IMR-90 (cell line): ENCODE measurements around the gene NLE1. TPM values are rescaled to one million over a fixed set of nuclear protein-coding genes. Genes with fewer than 3 reads are reported as not detected.

Experiments
- ATAC-seq: fragments of 200-7000 bp; cut with Tn5 transposase; 2 replicates; pipeline ENCODE4 v1.9.1; 2020; ENCODE audit warnings: low read depth, mild to moderate bottlenecking, moderate library complexity
- BruUV-seq: library from RNA; stranded (reverse); fragments of 400-500 nt; replicated peaks from 2 replicates; lab custom pipeline; 2021; lab: Mats Ljungman, UMichigan
- CTCF ChIA-PET: fragments of 300-600 bp; formaldehyde crosslinking; extraction: SDS; loops from one replicate; lab custom pipeline; 2021; ENCODE audit warnings: antibody characterized with exemption; lab: Yijun Ruan, JAX
- POLR2A ChIA-PET: fragments of 300-600 bp; sonication (Branson Sonifier 250); formaldehyde crosslinking; loops from one replicate; lab custom pipeline; 2022; ENCODE audit warnings: antibody characterized with exemption; ENCODE audit not compliant: unreplicated experiment; lab: Charles Lee
- DNase-seq: peaks from one replicate; pipeline ENCODE4 v3.0.0; 2013
- H2AFZ ChIP-seq: replicated peaks from 2 replicates; pipeline ENCODE3; 2013; ENCODE audit warnings: low read length, mild to moderate bottlenecking; ENCODE audit not compliant: poor library complexity
- H2AK5ac ChIP-seq: 2 replicates; pipeline ENCODE4 v1.6.1; 2013; ENCODE audit warnings: low read depth, low read length, inconsistent platforms
- H2AK9ac ChIP-seq: replicated peaks from 2 replicates; pipeline ENCODE3; 2013; ENCODE audit warnings: mild to moderate bottlenecking, low read depth, low read length, moderate library complexity; ENCODE audit not compliant: poor library complexity
- H2BK120ac ChIP-seq: 2 replicates; pipeline ENCODE4 v1.6.1; 2013; ENCODE audit warnings: low read depth, low read length, inconsistent platforms
- H2BK15ac ChIP-seq: 3 replicates; pipeline ENCODE4 v1.6.1; 2013; ENCODE audit warnings: low read depth, low read length, inconsistent platforms
- H2BK20ac ChIP-seq: 2 replicates; pipeline ENCODE4 v1.6.1; 2013; ENCODE audit warnings: low read depth, mild to moderate bottlenecking, inconsistent platforms, low read length, moderate library complexity
- H2BK5ac ChIP-seq: 2 replicates; pipeline ENCODE4 v1.6.1; 2013; ENCODE audit warnings: mild to moderate bottlenecking, low read depth, low read length, inconsistent platforms; ENCODE audit not compliant: poor library complexity, severe bottlenecking
- H3K14ac ChIP-seq: replicated peaks from 2 replicates; pipeline ENCODE4 v1.6.1; 2013; ENCODE audit warnings: low read depth, low read length, inconsistent platforms
- H3K18ac ChIP-seq: 2 replicates; pipeline ENCODE4 v1.6.1; 2013; ENCODE audit warnings: low read depth, low read length, control low read depth
- H3K23ac ChIP-seq: 2 replicates; pipeline ENCODE4 v1.6.1; 2013; ENCODE audit warnings: low read depth, low read length, inconsistent platforms
- H3K27ac ChIP-seq: 2 replicates; pipeline ENCODE4 v1.5.1; 2013; ENCODE audit warnings: mild to moderate bottlenecking, control low read depth, low read length; ENCODE audit not compliant: insufficient read depth
- H3K27me3 ChIP-seq: 2 replicates; pipeline ENCODE4 v1.6.1; 2013; ENCODE audit warnings: low read length; ENCODE audit not compliant: control insufficient read depth, insufficient read depth
- H3K36me3 ChIP-seq: 2 replicates; pipeline ENCODE4 v1.6.1; 2013; ENCODE audit warnings: low read length, mixed read lengths; ENCODE audit not compliant: control insufficient read depth, insufficient read depth
- H3K4ac ChIP-seq: 2 replicates; pipeline ENCODE4 v1.6.1; 2013; ENCODE audit warnings: low read depth, low read length, inconsistent platforms
- H3K4me1 ChIP-seq: 2 replicates; pipeline ENCODE4 v1.6.1; 2013; ENCODE audit warnings: low read length, mixed read lengths; ENCODE audit not compliant: control insufficient read depth, insufficient read depth
- H3K4me2 ChIP-seq: 2 replicates; pipeline ENCODE4 v1.6.1; 2013; ENCODE audit warnings: low read depth, mild to moderate bottlenecking, control low read depth, low read length, moderate library complexity
- H3K4me3 ChIP-seq: 2 replicates; pipeline ENCODE4 v1.5.1; 2013; ENCODE audit warnings: low read depth, mild to moderate bottlenecking, control low read depth, low read length, moderate library complexity; ENCODE audit not compliant: insufficient read depth
- H3K56ac ChIP-seq: 2 replicates; pipeline ENCODE4 v1.6.1; 2013; ENCODE audit warnings: low read length, inconsistent platforms; ENCODE audit not compliant: insufficient read depth; ENCODE audit errors: extremely low read depth
- H3K79me1 ChIP-seq, 2 experiments: 2 replicates each; pipeline ENCODE4 v1.6.1; 2013; ENCODE audit warnings: low read length in 2 of 2, inconsistent platforms in 1 of 2, low read depth in 1 of 2
- H3K9ac ChIP-seq: 2 replicates; pipeline ENCODE4 v1.6.1; 2013; ENCODE audit warnings: low read depth, low read length, control low read depth
- H3K9me1 ChIP-seq: 2 replicates; pipeline ENCODE4 v1.6.1; 2013; ENCODE audit warnings: low read length, inconsistent platforms; ENCODE audit not compliant: insufficient read depth
- H3K9me3 ChIP-seq: 2 replicates; pipeline ENCODE4 v1.6.1; 2013; ENCODE audit warnings: low read length; ENCODE audit not compliant: control insufficient read depth, insufficient read depth
- H4K20me1 ChIP-seq: 2 replicates; pipeline ENCODE4 v1.6.1; 2013; ENCODE audit warnings: low read length, inconsistent platforms; ENCODE audit not compliant: insufficient read depth
- H4K5ac ChIP-seq: 2 replicates; pipeline ENCODE4 v1.6.1; 2013; ENCODE audit warnings: mild to moderate bottlenecking, low read depth, low read length, control low read depth
- H4K8ac ChIP-seq, 2 experiments: 2 replicates each; pipeline ENCODE4 v1.6.1; 2013; ENCODE audit warnings: low read depth in 2 of 2, low read length in 2 of 2, control low read depth in 1 of 2, inconsistent platforms in 1 of 2
- H4K91ac ChIP-seq: 2 replicates; pipeline ENCODE4 v1.6.1; 2013; ENCODE audit warnings: low read depth, low read length, inconsistent platforms; ENCODE audit not compliant: insufficient read depth
- BHLHE40 ChIP-seq: fragments of 150-350 bp; IDR thresholded peaks from 2 replicates; pipeline ENCODE4 v1.6.1; 2016; ENCODE audit warnings: mild to moderate bottlenecking, low read depth, low read length
- CEBPB ChIP-seq: IDR thresholded peaks from 2 replicates; pipeline ENCODE4 v1.6.1; 2012; ENCODE audit warnings: low read depth, low read length, improper control_type of control experiment
- CHD1 ChIP-seq: IDR thresholded peaks from 2 replicates; pipeline ENCODE4 v1.6.1; 2012; ENCODE audit warnings: low read depth, low read length, improper control_type of control experiment
- CTCF ChIP-seq: conservative IDR thresholded peaks from 2 replicates; pipeline ENCODE4 v1.5.1; 2012; ENCODE audit warnings: mild to moderate bottlenecking, low read depth, low read length, improper control_type of control experiment
- ELK1 ChIP-seq: fragments of 150-350 bp; IDR thresholded peaks from 2 replicates; pipeline ENCODE4 v1.6.1; 2016; ENCODE audit warnings: low read depth, mild to moderate bottlenecking, low read length, moderate library complexity, borderline replicate concordance
- FOS ChIP-seq: fragments of 150-350 bp; IDR thresholded peaks from 2 replicates; pipeline ENCODE4 v1.6.1; 2016; ENCODE audit warnings: low read depth, low read length
- MAFK ChIP-seq: IDR thresholded peaks from 2 replicates; pipeline ENCODE4 v1.6.1; 2012; ENCODE audit warnings: low read depth, low read length, improper control_type of control experiment
- MXI1 ChIP-seq: IDR thresholded peaks from 2 replicates; pipeline ENCODE4 v1.6.1; 2012; ENCODE audit warnings: low read depth, mild to moderate bottlenecking, low read length, moderate library complexity, borderline replicate concordance
- POLR2A ChIP-seq: IDR thresholded peaks from 2 replicates; pipeline ENCODE4 v1.6.1; 2012; ENCODE audit warnings: mild to moderate bottlenecking, low read depth, low read length
- RAD21 ChIP-seq: IDR thresholded peaks from 2 replicates; pipeline ENCODE4 v1.6.1; 2012; ENCODE audit warnings: low read length, improper control_type of control experiment
- RCOR1 ChIP-seq: IDR thresholded peaks from 2 replicates; pipeline ENCODE4 v1.6.1; 2012; ENCODE audit warnings: mild to moderate bottlenecking, low read length, improper control_type of control experiment; ENCODE audit not compliant: insufficient replicate concordance
- RFX5 ChIP-seq: IDR thresholded peaks from 2 replicates; pipeline ENCODE4 v1.8.0; 2012; ENCODE audit warnings: low read depth, mild to moderate bottlenecking, low read length, moderate library complexity
- SMC3 ChIP-seq: fragments of 150-350 bp; IDR thresholded peaks from 2 replicates; pipeline ENCODE4 v1.6.1; 2016; ENCODE audit warnings: low read depth, mild to moderate bottlenecking, antibody characterized with exemption, low read length, moderate library complexity
- WGBS, 2 experiments: methylation state at CpG; one replicate each; pipeline versions ENCODE4 v1.1.5 to v1.1.7; 2013; ENCODE audit warnings: missing lambda C conversion rate in 2 of 2; ENCODE audit not compliant: insufficient read length in 1 of 2; ENCODE audit errors: extremely low coverage in 2 of 2; 5-methylcytosine and 5-hydroxymethylcytosine counted together
- dilution Hi-C: fragments of 300-500 bp; cut with HindIII; formaldehyde crosslinking; loops from one replicate; pipeline ENCODE4 v1.14.3; 2018; ENCODE audit warnings: low sequenced_read_pairs; ENCODE audit not compliant: unreplicated experiment
- in situ Hi-C: fragments of 300-500 bp; cut with MboI; formaldehyde crosslinking; loops from 3 replicates; pipeline ENCODE4 v1.14.3; 2019; ENCODE audit warnings: low sequenced_read_pairs, inconsistent platforms, mixed read lengths
- intact Hi-C: fragments of 100-400 bp; cut with micrococcal nuclease; formaldehyde crosslinking; loops from 2 replicates; pipeline ENCODE4 v1.10.0; 2022
- polyA plus RNA-seq, 3 experiments: library from polyadenylated mRNA; depleted of rRNA; stranded (reverse); fragments of >200 nt; gene quantifications; 2 replicates each; pipeline ENCODE4 v1.2.3, GENCODE V29; 2012; ENCODE audit warnings: low replicate concordance in 1 of 3
- total RNA-seq: library from RNA; depleted of rRNA; stranded (reverse); fragments of >200 nt; gene quantifications from 2 replicates; pipeline ENCODE4 v1.2.3, GENCODE V29; 2012

Gene NLE1
- total and polyA plus RNA-seq, 2 of the 4 experiments (the other 2 are of a cell fraction), result 18.6 to 23.7 TPM

GRCh38 chr17:35183332-35183731 is 41.2 kb upstream of the NLE1 start:
- dilution Hi-C loops, result loop anchor here (25.0 kb wide), 1 partner anchor 354 kb away; the partner anchor contains the start of gene SLFN12L
- CTCF ChIA-PET, result no interaction called here
- BruUV-seq, result no TSS peak

More at GRCh38 chr17:35183332-35183731, 41.2 kb upstream of the NLE1 start:
- Histone ChIP-seq H2AFZ (no peak overlapping the region), H2BK5ac (no peak overlapping the region), H2BK15ac (no peak overlapping the region), H3K56ac (no peak overlapping the region), H2AK9ac (no peak overlapping the region), H3K14ac (no peak overlapping the region), H3K9me1 (no peaks in the 10 kb centered on the region), H4K20me1 (no peaks in the 10 kb centered on the region), H3K4ac (no peak overlapping the region), H3K9me3 (no peaks in the 10 kb centered on the region), H2BK20ac (no peak overlapping the region), H3K4me1 (no peaks in the 10 kb centered on the region), H3K23ac (no peak overlapping the region), H3K4me3 (no peak overlapping the region), H3K4me2 (no peak overlapping the region), H3K36me3 (no peaks in the 10 kb centered on the region), H3K27ac (no peak overlapping the region), H4K8ac (no peak overlapping the region), H3K27me3 (peaks cover 8% of the 10 kb centered on the region), H3K79me1 (no peaks in the 10 kb centered on the region), H4K5ac (no peak overlapping the region), H3K9ac (no peak overlapping the region), H3K18ac (no peak overlapping the region), H4K91ac (no peak overlapping the region), H2BK120ac (no peak overlapping the region), H2AK5ac (no peak overlapping the region)
- in situ Hi-C loops (no loop called here), intact Hi-C loops (no loop called here)
- DNase-seq, result no peak
- no CpG with 5 or more reads among the region's 6 CpGs for WGBS, 2 experiments
- no peak for TF ChIP-seq POLR2A
- no peak for TF ChIP-seq RFX5
- no peak for TF ChIP-seq RCOR1
- no peak for TF ChIP-seq CEBPB
- TF ChIP-seq MAFK, result no peak
- TF ChIP-seq RAD21, result no peak
- no peak for TF ChIP-seq CTCF
- TF ChIP-seq ELK1, result no peak
- no peak for TF ChIP-seq FOS
- TF ChIP-seq BHLHE40, result no peak
- no peak for TF ChIP-seq SMC3
- no peak for TF ChIP-seq CHD1
- TF ChIP-seq MXI1, result no peak
- ATAC-seq, result no peak
- POLR2A ChIA-PET, result no interaction called here
